ENCODE measurements around the gene TMC4.
A peak's percentile ranks its signal among the peaks of the same experiment; 100 is the strongest.

Gene TMC4

GRCh38 chr19:54206030-54206830 is 33.3 kb upstream of the TMC4 start:
- Histone ChIP-seq H3K9ac (ENCODE audit: low read depth, low read length, poor library complexity, severe bottlenecking) (no peak overlapping the region), H3F3A (ENCODE audit: low read depth) (peaks cover 11% of the 10 kb centered on the region), H3K9me2 (replicated peaks; ENCODE audit: low read depth, low read length) (no peaks in the 10 kb centered on the region), H3K79me2 (ENCODE audit: insufficient read depth, low read length) (peaks cover 86% of the 10 kb centered on the region), H3K9me3 (ENCODE audit: insufficient read depth, low read depth, low read length) (no peaks in the 10 kb centered on the region), H3K36me3 (ENCODE audit: insufficient read depth, low read length) (peaks cover 77% of the 10 kb centered on the region), H3K4me3 (ENCODE audit: low read length, poor library complexity, severe bottlenecking) (peak overlapping the region; percentile 100), H2AFZ (ENCODE audit: low read length) (no peak overlapping the region), H3K27me3 (ENCODE audit: insufficient read depth, low read length, poor library complexity, severe bottlenecking) (no peaks in the 10 kb centered on the region), H3K4me2 (ENCODE audit: low read depth, low read length, poor library complexity, severe bottlenecking) (peak overlapping the region; percentile 100), H3K4me1 (ENCODE audit: insufficient read depth, low read length, poor library complexity, severe bottlenecking) (peaks cover 75% of the 10 kb centered on the region), H4K20me1 (ENCODE audit: insufficient read depth, low read length, poor library complexity, severe bottlenecking) (peaks cover 91% of the 10 kb centered on the region)
- TF ChIP-seq EZH2phosphoT487 (IDR thresholded peaks at IDR 0.05; ENCODE audit: borderline replicate concordance) (no peak), CTCF (conservative IDR thresholded peaks at IDR 0.05; ENCODE audit: low read length) (no peak)

GRCh38 chr19:54204767-54205468 is 32.0 kb upstream of the TMC4 start:
- peak overlapping the region; percentile 100 for H3K4me3 ChIP-seq (ENCODE audit: low read length, poor library complexity, severe bottlenecking)
- H3K79me2 ChIP-seq (ENCODE audit: insufficient read depth, low read length), result peaks cover 90% of the 10 kb centered on the region
- H3K27me3 ChIP-seq (ENCODE audit: insufficient read depth, low read length, poor library complexity, severe bottlenecking), result no peaks in the 10 kb centered on the region
- no peak for TF ChIP-seq EZH2phosphoT487 (IDR thresholded peaks at IDR 0.05; ENCODE audit: borderline replicate concordance)
- TF ChIP-seq CTCF (conservative IDR thresholded peaks at IDR 0.05; ENCODE audit: low read length), result no peak
- peaks cover 77% of the 10 kb centered on the region for H3K36me3 ChIP-seq (ENCODE audit: insufficient read depth, low read length)
- peak overlapping the region; percentile 100 for H3K4me2 ChIP-seq (ENCODE audit: low read depth, low read length, poor library complexity, severe bottlenecking)
- peaks cover 88% of the 10 kb centered on the region for H4K20me1 ChIP-seq (ENCODE audit: insufficient read depth, low read length, poor library complexity, severe bottlenecking)
- H3K9me3 ChIP-seq (ENCODE audit: insufficient read depth, low read depth, low read length), result no peaks in the 10 kb centered on the region
- no peak overlapping the region for H2AFZ ChIP-seq (ENCODE audit: low read length)
- no peaks in the 10 kb centered on the region for H3K9me2 ChIP-seq (replicated peaks; ENCODE audit: low read depth, low read length)
- H3F3A ChIP-seq (ENCODE audit: low read depth), result peaks cover 8% of the 10 kb centered on the region
- H3K4me1 ChIP-seq (ENCODE audit: insufficient read depth, low read length, poor library complexity, severe bottlenecking), result peaks cover 68% of the 10 kb centered on the region
- H3K9ac ChIP-seq (ENCODE audit: low read depth, low read length, poor library complexity, severe bottlenecking), result peak overlapping the region; percentile 30

- Histone ChIP-seq H2AFZ (ENCODE audit: low read length) (no peak overlapping the region), H3K36me3 (ENCODE audit: insufficient read depth, low read length) (peaks cover 69% of the 10 kb centered on the region), H3K4me2 (ENCODE audit: low read depth, low read length, poor library complexity, severe bottlenecking) (peak overlapping the region; percentile 100), H3K27me3 (ENCODE audit: insufficient read depth, low read length, poor library complexity, severe bottlenecking) (no peaks in the 10 kb centered on the region), H3K9ac (ENCODE audit: low read depth, low read length, poor library complexity, severe bottlenecking) (peak overlapping the region; percentile 75), H3K9me3 (ENCODE audit: insufficient read depth, low read depth, low read length) (no peaks in the 10 kb centered on the region), H3F3A (ENCODE audit: low read depth) (peaks cover 3% of the 10 kb centered on the region; the same call in 1 of the 2 replicates), H3K4me3 (ENCODE audit: low read length, poor library complexity, severe bottlenecking) (peak overlapping the region; percentile 100), H3K79me2 (ENCODE audit: insufficient read depth, low read length) (peaks cover 77% of the 10 kb centered on the region), H3K9me2 (replicated peaks; ENCODE audit: low read depth, low read length) (no peaks in the 10 kb centered on the region), H4K20me1 (ENCODE audit: insufficient read depth, low read length, poor library complexity, severe bottlenecking) (peaks cover 70% of the 10 kb centered on the region), H3K4me1 (ENCODE audit: insufficient read depth, low read length, poor library complexity, severe bottlenecking) (peaks cover 51% of the 10 kb centered on the region)
- TF ChIP-seq CTCF (conservative IDR thresholded peaks at IDR 0.05; ENCODE audit: low read length) (no peak), EZH2phosphoT487 (IDR thresholded peaks at IDR 0.05; ENCODE audit: borderline replicate concordance) (no peak)
Observed at GRCh38 chr19:54203151-54203611, 30.2 kb upstream of the TMC4 start.
